ENCODE data around the gene CARD9.

The CARD9 gene

DNA sequence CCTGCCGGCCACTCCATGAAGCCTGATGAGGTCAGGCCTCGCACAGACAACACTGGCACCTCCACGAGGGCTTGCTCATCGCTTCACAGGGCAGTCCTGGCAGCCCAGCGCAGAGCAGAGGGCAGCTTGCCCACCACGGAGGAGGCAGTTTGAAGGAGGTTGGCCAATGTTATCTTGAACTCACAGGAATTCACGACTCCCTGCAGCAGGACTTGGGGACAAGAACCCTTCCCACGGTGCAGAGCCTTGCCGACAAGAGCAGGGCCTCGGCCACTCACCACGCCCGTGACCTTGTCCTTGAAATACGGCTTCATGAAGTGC, 21.5 kb upstream of the CARD9 start:
- no peak overlapping the region for H3K4me3 ChIP-seq (ENCODE audit: low read depth, low read length)
- peaks cover 76% of the 10 kb centered on the region for H3K36me3 ChIP-seq
- no peaks in the 10 kb centered on the region for H3K9me3 ChIP-seq (ENCODE audit: severe bottlenecking)
- DNase-seq = no peak
- no peak overlapping the region for H3K27ac ChIP-seq
- TF ChIP-seq, protein P1, sequence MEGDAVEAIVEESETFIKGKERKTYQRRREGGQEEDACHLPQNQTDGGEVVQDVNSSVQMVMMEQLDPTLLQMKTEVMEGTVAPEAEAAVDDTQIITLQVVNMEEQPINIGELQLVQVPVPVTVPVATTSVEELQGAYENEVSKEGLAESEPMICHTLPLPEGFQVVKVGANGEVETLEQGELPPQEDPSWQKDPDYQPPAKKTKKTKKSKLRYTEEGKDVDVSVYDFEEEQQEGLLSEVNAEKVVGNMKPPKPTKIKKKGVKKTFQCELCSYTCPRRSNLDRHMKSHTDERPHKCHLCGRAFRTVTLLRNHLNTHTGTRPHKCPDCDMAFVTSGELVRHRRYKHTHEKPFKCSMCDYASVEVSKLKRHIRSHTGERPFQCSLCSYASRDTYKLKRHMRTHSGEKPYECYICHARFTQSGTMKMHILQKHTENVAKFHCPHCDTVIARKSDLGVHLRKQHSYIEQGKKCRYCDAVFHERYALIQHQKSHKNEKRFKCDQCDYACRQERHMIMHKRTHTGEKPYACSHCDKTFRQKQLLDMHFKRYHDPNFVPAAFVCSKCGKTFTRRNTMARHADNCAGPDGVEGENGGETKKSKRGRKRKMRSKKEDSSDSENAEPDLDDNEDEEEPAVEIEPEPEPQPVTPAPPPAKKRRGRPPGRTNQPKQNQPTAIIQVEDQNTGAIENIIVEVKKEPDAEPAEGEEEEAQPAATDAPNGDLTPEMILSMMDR (IDR thresholded peaks at IDR 0.05; ENCODE audit: low read depth, low read length) = no peak
- no peaks in the 10 kb centered on the region for H3K27me3 ChIP-seq (ENCODE audit: insufficient read depth, low read depth, severe bottlenecking)

DNA sequence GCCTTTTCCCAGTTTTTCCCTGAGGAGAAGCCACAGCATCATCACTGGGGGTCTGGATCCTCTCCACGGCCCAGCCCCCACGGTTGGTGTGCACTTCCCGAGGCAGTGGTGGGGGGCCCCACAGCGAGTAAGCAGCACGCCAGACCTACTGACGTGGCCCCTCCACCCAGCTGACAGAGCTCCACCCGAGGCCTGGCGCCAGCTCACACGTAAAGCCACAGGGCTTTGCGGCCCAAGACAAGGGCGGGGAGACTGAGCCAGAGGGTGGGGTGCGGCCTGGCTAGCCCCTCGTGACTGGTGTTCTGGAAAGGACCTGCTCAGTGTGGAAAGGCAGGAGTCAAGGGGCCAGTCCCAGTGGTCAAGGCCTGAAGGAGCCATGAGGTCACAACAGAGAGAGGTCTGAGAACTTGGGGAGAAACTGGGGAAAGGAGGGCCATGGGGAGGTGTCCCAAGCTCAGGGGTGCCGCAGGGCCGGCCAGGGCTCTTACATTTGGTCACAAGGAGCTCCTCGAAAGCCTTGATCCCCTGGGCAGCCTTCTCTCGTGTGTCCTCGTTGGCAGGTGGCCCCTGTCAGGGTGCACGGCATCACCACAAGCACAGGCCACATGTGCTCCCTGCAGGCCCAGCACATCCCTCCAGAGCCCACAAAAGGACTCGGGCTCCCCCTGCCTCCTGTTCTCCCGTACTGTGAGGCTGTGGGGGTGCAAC, 21.0 kb upstream of the CARD9 start:
- TF ChIP-seq, protein P1 (IDR thresholded peaks at IDR 0.05; ENCODE audit: low read depth, low read length) = no peak
- Histone ChIP-seq H3K27ac (no peak overlapping the region), H3K27me3 (ENCODE audit: insufficient read depth, low read depth, severe bottlenecking) (no peaks in the 10 kb centered on the region), H3K4me3 (ENCODE audit: low read depth, low read length) (no peak overlapping the region), H3K9me3 (ENCODE audit: severe bottlenecking) (no peaks in the 10 kb centered on the region), H3K36me3 (peaks cover 81% of the 10 kb centered on the region)
- no peak for DNase-seq

DNA sequence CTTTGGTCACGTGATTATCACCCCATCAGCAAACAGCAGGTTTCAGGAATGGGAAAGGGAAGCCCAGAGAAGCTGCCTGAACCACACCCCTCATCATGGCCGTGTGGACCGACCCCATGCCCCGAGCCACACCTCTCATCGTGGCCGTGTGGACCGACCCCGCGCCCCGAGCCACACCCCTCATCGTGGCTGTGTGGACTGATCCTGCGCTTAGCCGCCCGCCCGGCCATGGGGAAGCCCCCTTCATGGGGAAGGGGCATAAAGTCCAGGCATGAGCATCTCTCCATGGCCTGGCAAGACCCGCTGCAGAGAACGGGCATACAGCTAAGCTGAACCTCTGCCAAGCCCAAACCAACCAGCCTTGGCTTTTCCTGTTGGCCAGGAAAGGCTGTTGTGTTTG, 20.1 kb upstream of the CARD9 start:
- H3K9me3 ChIP-seq (ENCODE audit: severe bottlenecking) = no peaks in the 10 kb centered on the region
- H3K4me3 ChIP-seq (ENCODE audit: low read depth, low read length) = no peak overlapping the region
- TF ChIP-seq, protein P1 (IDR thresholded peaks at IDR 0.05; ENCODE audit: low read depth, low read length) = no peak
- no peaks in the 10 kb centered on the region for H3K27me3 ChIP-seq (ENCODE audit: insufficient read depth, low read depth, severe bottlenecking)
- peaks cover 87% of the 10 kb centered on the region for H3K36me3 ChIP-seq
- no peak for DNase-seq
- H3K27ac ChIP-seq = no peak overlapping the region

DNA sequence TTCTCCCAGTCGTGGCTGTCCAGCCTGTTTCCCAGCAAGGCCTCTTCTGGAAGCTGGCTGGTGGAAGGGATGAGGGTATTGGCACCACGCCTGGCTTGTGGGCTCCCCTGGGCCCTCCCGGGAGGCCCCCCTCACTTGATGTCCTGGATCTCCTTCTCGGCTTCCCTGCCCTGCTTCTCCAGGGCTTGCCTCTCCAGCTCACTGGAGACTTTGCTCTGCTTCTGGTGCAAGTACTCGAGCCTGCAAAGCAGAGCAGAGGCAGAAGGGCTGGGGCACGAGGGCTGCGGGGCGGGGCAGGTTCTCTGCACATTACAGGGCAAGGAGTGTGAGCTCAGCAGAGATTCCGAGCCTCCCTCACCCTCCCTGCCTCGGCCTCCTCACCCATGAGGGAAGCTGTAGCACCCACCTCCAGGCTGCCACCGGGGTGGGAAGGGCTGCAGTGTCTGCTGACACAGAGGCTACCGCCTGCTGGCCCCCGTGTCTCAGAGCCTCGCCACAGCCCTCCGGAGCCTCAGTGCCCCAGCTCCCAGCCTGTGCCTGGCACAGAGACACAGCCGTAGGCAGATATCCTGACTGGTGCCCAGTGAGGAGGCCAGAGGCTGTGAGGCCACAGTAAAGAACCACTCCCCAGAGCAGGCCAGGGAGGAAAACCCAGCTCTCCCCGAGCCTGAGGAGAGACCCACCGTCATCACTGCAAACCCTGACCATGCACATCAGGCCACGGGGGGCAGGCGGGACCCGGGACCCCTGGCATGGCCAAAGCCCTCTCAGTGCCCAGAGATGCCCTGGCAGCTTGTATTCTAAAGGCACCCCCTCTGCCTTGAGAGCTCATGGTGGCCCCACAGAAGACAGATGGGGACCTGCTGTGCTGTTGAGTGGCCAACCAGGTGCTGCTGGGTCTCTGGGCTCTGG, 19.3 kb upstream of the CARD9 start:
- Histone ChIP-seq H3K27ac (no peak overlapping the region), H3K27me3 (ENCODE audit: insufficient read depth, low read depth, severe bottlenecking) (no peaks in the 10 kb centered on the region), H3K4me3 (ENCODE audit: low read depth, low read length) (no peak overlapping the region), H3K36me3 (peaks cover 85% of the 10 kb centered on the region), H3K9me3 (ENCODE audit: severe bottlenecking) (no peaks in the 10 kb centered on the region)
- TF ChIP-seq, protein P1 (IDR thresholded peaks at IDR 0.05; ENCODE audit: low read depth, low read length) = no peak
- DNase-seq = no peak

DNA sequence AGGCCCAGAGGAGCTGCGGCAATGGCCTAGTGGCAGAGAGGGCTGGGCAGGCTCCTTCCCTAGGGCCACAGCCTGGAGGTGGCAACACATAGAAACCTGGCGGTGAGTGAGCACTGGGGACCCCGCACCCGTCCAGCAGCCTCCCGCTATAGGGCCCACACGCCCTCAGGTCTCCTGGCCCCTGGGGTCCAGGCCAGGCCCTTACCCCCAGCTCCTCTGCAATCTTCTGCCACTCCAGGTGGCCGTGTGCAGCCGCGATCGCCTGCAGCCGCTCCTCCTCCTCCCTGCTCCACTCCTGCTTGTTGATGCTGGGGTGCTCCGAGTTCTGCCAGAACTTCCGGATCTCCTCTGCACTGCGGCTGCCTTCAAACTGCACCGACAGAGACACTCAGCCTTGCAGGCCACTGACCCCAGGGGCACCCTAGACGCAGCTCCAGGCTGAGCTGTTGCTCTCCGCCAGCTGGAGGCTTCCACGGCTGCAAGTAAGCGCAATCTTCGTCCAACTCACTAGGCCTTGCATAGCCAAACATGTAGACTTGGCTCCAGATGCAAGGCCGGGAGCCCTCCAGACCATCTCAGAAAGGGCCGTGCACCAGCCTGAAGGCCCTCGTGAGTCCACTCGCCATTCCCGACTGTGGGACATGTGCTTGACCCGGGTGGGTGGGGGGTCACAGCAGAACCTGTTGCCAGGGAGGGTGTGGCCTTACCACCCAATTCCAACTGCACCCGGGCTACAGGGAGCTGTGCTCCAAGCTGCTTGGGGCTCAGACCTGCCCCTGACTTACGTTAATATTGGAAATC, 18.5 kb upstream of the CARD9 start:
- no peak for DNase-seq
- H3K4me3 ChIP-seq (ENCODE audit: low read depth, low read length) = no peak overlapping the region
- TF ChIP-seq, protein P1 (IDR thresholded peaks at IDR 0.05; ENCODE audit: low read depth, low read length) = no peak
- no peaks in the 10 kb centered on the region for H3K9me3 ChIP-seq (ENCODE audit: severe bottlenecking)
- peaks cover 89% of the 10 kb centered on the region for H3K36me3 ChIP-seq
- H3K27me3 ChIP-seq (ENCODE audit: insufficient read depth, low read depth, severe bottlenecking) = no peaks in the 10 kb centered on the region
- H3K27ac ChIP-seq = no peak overlapping the region
